ENCODE data around the gene PPM1F.
A peak's percentile ranks its signal among the peaks of the same experiment; 100 is the strongest.

Gene PPM1F

DNA sequence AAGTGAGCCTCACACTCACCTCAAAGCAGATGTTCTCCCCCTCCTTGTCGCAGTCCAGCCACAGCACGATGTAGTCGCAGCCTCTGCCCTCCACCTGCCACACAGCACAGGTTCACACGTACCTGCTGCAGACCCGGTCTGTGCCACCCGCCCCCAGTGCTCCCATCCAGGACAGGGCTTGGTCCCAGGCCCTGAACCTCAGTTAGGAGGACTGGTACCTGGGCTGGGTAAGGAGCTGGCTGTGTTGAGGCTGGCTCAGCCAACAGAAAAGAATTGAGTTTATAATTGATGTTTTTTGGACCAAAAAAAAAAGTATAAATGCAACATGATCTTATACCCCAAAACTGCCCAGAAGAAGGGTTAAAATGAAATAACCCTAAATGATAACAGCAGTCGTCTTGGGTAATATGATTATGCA lies 19.2 kb upstream of the PPM1F start:
- Histone ChIP-seq H3K27ac (replicated peaks; ENCODE audit: low read length) (no peak overlapping the region), H3K36me3 (replicated peaks in 1 of 2; ENCODE audit: control insufficient read depth in 2 of 2, insufficient read depth in 2 of 2, low read length in 2 of 2) (peaks cover 59 to 92% of the 10 kb centered on the region in 2 donors)

DNA sequence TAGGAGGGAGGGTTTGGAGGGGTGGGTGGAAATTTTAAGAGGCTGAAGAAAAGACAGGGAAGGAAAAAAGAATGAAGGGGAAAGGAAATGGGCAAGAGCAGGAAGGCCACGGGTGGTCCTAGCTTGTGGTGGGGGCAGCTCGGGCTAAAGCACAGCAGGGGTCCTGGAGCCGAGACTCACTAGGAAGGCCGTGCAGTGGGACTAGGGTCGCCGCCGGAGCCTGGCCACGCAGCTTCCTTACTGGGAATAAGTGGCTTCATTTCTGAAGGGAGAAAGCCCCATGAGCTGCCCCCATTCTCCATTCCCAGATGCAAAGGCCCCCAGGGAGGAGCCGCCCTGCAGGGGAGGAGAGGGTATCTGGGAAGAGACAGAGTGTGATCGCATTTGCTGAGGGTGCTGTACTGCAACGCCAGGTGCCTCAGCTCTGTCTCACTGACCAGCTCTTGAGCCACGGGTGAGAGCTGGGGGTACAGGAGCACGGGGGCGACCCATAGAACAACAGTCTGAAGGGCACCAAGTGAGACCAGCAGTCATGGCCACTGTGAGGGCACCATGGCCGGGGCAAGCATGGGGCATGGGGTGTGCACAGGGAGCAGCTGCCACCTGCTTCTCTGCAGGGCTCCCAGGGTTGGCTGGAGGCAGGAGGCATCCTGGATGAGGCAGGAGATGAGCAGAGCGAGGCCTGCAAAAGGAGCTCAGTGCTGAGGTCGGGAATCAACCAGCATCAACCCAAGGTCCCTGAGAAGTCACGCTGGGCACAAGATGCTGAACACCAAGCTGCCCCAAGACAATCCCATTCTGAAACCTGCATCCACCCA lies 18.4 kb upstream of the PPM1F start:
- no CpG with 5 or more reads among the region's 18 CpGs for WGBS, 2 donors (ENCODE audit: extremely low coverage in 2 of 2, insufficient read length in 2 of 2, insufficient replicate concordance in 1 of 2)
- Histone ChIP-seq H3K4me2 (ENCODE audit: insufficient read depth, low read length, poor library complexity, severe bottlenecking) (no peak overlapping the region), H2AFZ (ENCODE audit: low read length) (no peak overlapping the region), H4K8ac (ENCODE audit: low read depth, low read length) (no peak overlapping the region), H3K27ac (replicated peaks; ENCODE audit: low read length) (no peak overlapping the region), H4K91ac (ENCODE audit: low read depth, low read length, poor library complexity) (no peak overlapping the region), H3K4ac (ENCODE audit: low read length) (no peak overlapping the region), H2BK5ac (ENCODE audit: low read length) (no peak overlapping the region), H2BK15ac (ENCODE audit: low read length) (no peak overlapping the region), H2BK12ac (ENCODE audit: low read length) (no peak overlapping the region), H3K79me1 (ENCODE audit: low read depth, low read length) (peaks cover 2% of the 10 kb centered on the region), H3K23ac (ENCODE audit: low read depth, low read length, poor library complexity) (no peak overlapping the region), H3K14ac (ENCODE audit: low read length) (no peak overlapping the region), H3K9me3 (replicated peaks in 1 of 2; ENCODE audit: control insufficient read depth in 2 of 2, insufficient read depth in 1 of 2, low read depth in 1 of 2, low read length in 2 of 2) (peaks cover 0 to 2% of the 10 kb centered on the region in 2 donors), H3K18ac (ENCODE audit: low read length) (no peak overlapping the region), H3K36me3 (replicated peaks in 1 of 2; ENCODE audit: control insufficient read depth in 2 of 2, insufficient read depth in 2 of 2, low read length in 2 of 2) (peaks cover 65 to 95% of the 10 kb centered on the region in 2 donors), H3K27me3 (ENCODE audit: control insufficient read depth in 3 of 3, insufficient read depth in 3 of 3, low read depth in 1 of 3, low read length in 3 of 3) (no peaks in the 10 kb centered on the region), H2AK5ac (ENCODE audit: low read depth, low read length) (no peak overlapping the region), H3K4me1 (ENCODE audit: control insufficient read depth in 2 of 2, insufficient read depth in 1 of 2, low read depth in 1 of 2, low read length in 2 of 2) (no peaks in the 10 kb centered on the region), H2BK120ac (ENCODE audit: low read depth, low read length) (no peak overlapping the region), H3K4me3 (ENCODE audit: low read length in 2 of 2) (peak overlapping the region in 1 of 2 donors; percentile 24), H3K9ac (ENCODE audit: low read depth, low read length, poor library complexity) (no peak overlapping the region)
- DNase-seq (ENCODE audit: low spot score), result no peak

More for the DNA sequence above, 19.2 kb upstream of the PPM1F start:
- Histone ChIP-seq H3K79me1 (ENCODE audit: low read depth, low read length) (peaks cover 2% of the 10 kb centered on the region), H3K27me3 (ENCODE audit: control insufficient read depth in 3 of 3, insufficient read depth in 3 of 3, low read depth in 1 of 3, low read length in 3 of 3) (no peaks in the 10 kb centered on the region), H2BK15ac (ENCODE audit: low read length) (no peak overlapping the region), H2BK120ac (ENCODE audit: low read depth, low read length) (no peak overlapping the region), H3K4me1 (ENCODE audit: control insufficient read depth in 2 of 2, insufficient read depth in 1 of 2, low read depth in 1 of 2, low read length in 2 of 2) (no peaks in the 10 kb centered on the region), H2BK12ac (ENCODE audit: low read length) (no peak overlapping the region), H3K4me3 (ENCODE audit: low read length in 2 of 2) (peak overlapping the region in 1 of 2 donors; percentile 5), H4K8ac (ENCODE audit: low read depth, low read length) (peak overlapping the region; percentile 89), H3K4me2 (ENCODE audit: insufficient read depth, low read length, poor library complexity, severe bottlenecking) (no peak overlapping the region), H2AK5ac (ENCODE audit: low read depth, low read length) (no peak overlapping the region), H3K9me3 (replicated peaks in 1 of 2; ENCODE audit: control insufficient read depth in 2 of 2, insufficient read depth in 1 of 2, low read depth in 1 of 2, low read length in 2 of 2) (peaks cover 0 to 2% of the 10 kb centered on the region in 2 donors), H2BK5ac (ENCODE audit: low read length) (no peak overlapping the region), H3K9ac (ENCODE audit: low read depth, low read length, poor library complexity) (no peak overlapping the region), H3K4ac (ENCODE audit: low read length) (no peak overlapping the region), H3K23ac (ENCODE audit: low read depth, low read length, poor library complexity) (peak overlapping the region; percentile 90), H2AFZ (ENCODE audit: low read length) (no peak overlapping the region), H4K91ac (ENCODE audit: low read depth, low read length, poor library complexity) (no peak overlapping the region), H3K14ac (ENCODE audit: low read length) (no peak overlapping the region), H3K18ac (ENCODE audit: low read length) (no peak overlapping the region)
- DNase-seq (ENCODE audit: low spot score), result no peak
- no CpG with 5 or more reads among the region's 7 CpGs for WGBS, 2 donors (ENCODE audit: extremely low coverage in 2 of 2, insufficient read length in 2 of 2, insufficient replicate concordance in 1 of 2)

DNA sequence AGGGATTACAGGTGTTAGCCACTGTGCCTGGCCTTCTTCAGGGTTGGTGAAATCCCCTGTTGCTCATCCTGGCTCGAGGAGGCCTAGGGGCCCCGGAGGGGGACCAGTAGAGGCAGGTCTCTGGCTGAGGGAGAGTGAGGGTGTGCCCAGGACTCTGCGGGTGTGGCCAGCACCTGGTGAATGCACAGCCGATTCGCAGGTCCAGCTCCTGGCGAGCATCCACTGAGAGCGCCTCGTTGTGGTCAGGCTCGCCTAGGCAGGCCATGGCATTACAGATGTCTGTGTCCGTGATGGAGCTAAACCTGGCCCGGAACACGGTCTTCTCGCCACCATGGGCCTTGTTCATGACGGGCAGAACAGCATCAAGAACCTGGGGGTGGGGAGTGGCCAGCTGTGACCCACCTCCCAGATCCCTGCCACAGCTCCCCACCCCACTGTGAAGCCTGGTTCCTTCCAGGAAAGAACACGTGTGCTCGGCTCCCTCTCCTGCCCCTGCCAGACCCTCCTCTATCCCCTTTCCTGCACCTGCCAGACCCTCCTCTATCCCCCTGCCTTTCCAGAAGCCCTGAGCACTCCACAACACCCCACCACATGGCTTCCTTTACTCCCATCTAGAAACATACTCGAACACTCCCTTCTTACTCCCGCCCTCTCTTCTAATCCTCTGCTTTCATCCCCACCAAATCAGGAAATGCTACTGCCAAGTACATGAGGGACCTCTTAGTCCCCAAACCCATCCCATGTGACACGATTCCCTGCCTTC lies 17.6 kb upstream of the PPM1F start:
- Histone ChIP-seq H3K4me3 (ENCODE audit: low read length in 2 of 2) (no peak overlapping the region), H3K9ac (ENCODE audit: low read depth, low read length, poor library complexity) (no peak overlapping the region), H3K23ac (ENCODE audit: low read depth, low read length, poor library complexity) (peak overlapping the region; percentile 90), H2BK12ac (ENCODE audit: low read length) (no peak overlapping the region), H3K18ac (ENCODE audit: low read length) (no peak overlapping the region), H4K91ac (ENCODE audit: low read depth, low read length, poor library complexity) (no peak overlapping the region), H3K4ac (ENCODE audit: low read length) (no peak overlapping the region), H3K4me1 (ENCODE audit: control insufficient read depth in 2 of 2, insufficient read depth in 1 of 2, low read depth in 1 of 2, low read length in 2 of 2) (no peaks in the 10 kb centered on the region), H4K8ac (ENCODE audit: low read depth, low read length) (no peak overlapping the region), H3K27me3 (ENCODE audit: control insufficient read depth in 3 of 3, insufficient read depth in 3 of 3, low read depth in 1 of 3, low read length in 3 of 3) (no peaks in the 10 kb centered on the region), H2BK15ac (ENCODE audit: low read length) (no peak overlapping the region), H2BK5ac (ENCODE audit: low read length) (no peak overlapping the region), H2AK5ac (ENCODE audit: low read depth, low read length) (no peak overlapping the region), H3K27ac (replicated peaks; ENCODE audit: low read length) (no peak overlapping the region), H2AFZ (ENCODE audit: low read length) (no peak overlapping the region), H3K14ac (ENCODE audit: low read length) (no peak overlapping the region), H3K79me1 (ENCODE audit: low read depth, low read length) (peaks cover 2% of the 10 kb centered on the region), H3K9me3 (replicated peaks in 1 of 2; ENCODE audit: control insufficient read depth in 2 of 2, insufficient read depth in 1 of 2, low read depth in 1 of 2, low read length in 2 of 2) (peaks cover 0 to 2% of the 10 kb centered on the region in 2 donors), H3K4me2 (ENCODE audit: insufficient read depth, low read length, poor library complexity, severe bottlenecking) (no peak overlapping the region), H3K36me3 (replicated peaks in 1 of 2; ENCODE audit: control insufficient read depth in 2 of 2, insufficient read depth in 2 of 2, low read length in 2 of 2) (peaks cover 67 to 95% of the 10 kb centered on the region in 2 donors), H2BK120ac (ENCODE audit: low read depth, low read length) (no peak overlapping the region)
- no peak for DNase-seq (ENCODE audit: low spot score)
- WGBS, 2 donors (ENCODE audit: extremely low coverage in 2 of 2, insufficient read length in 2 of 2, insufficient replicate concordance in 1 of 2), result 100% methylated on average over 2 of the region's 19 CpGs; no CpG with 5 or more reads in 1 of the 2 donors

Measured in neuronal stem cell (in vitro differentiated cells).